NB4 (cell line): ENCODE results near the gene DGKD.

Experiments
- DNase-seq: peaks from one replicate; pipeline ENCODE4 v3.0.0; 2010; ENCODE audit warnings: low read depth
- H3K4me3 ChIP-seq: one replicate; pipeline ENCODE4 v1.5.1; 2011; ENCODE audit warnings: mild to moderate bottlenecking, low read depth, low read length, moderate library complexity
- MYC ChIP-seq: IDR thresholded peaks from 2 replicates; pipeline ENCODE4 v1.6.1; 2011; ENCODE audit warnings: low read depth, low read length
- POLR2A ChIP-seq: IDR thresholded peaks from 2 replicates; pipeline ENCODE4 v1.6.1; 2011; ENCODE audit warnings: mild to moderate bottlenecking; ENCODE audit not compliant: insufficient read length; ENCODE audit errors: extremely low read depth
- TF ChIP-seq, protein P1 (sequence below): IDR thresholded peaks from 2 replicates; pipeline ENCODE4 v1.6.1; 2011; ENCODE audit warnings: low read depth, low read length
- TF ChIP-seq, protein P2 (sequence below): IDR thresholded peaks from one replicate; pipeline ENCODE4 v1.5.1; 2012; ENCODE audit warnings: low read depth, low read length

DGKD gene

DNA sequence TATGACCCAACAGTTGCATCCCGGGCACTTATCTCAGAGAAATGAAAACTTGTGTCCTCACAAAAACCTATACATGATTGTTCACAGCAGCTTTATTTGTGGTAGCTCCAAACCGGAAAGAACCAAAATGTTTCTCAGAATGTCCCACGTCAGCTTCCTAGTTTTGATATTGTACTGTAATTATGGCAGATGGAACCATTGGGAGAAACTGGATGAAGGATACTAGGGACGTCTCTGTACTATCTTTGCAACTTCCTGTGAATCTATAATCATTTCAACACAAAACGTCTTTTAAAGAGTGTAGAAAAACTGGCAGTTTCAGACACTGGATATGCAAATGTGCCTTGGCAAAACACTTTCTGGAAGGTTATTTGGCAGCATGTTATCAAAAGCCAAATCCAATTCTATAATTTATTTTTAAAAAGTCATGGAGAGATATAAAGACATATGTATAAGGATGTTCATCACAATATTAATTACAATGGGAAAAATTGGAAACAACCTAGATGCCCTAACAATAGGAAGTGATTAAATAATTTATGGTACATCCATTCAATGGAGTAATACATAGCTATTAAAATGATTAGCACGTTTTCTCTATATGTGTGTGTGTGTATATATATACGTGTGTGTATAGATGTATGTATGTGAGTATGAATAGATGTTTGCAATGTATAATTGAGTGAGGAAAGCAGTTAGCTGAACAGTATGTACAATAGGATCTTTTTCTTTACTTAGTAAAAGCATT, 36.9 kb upstream of the DGKD start:
- no peak overlapping the region for H3K4me3 ChIP-seq
- TF ChIP-seq MYC, result no peak
- TF ChIP-seq, protein P1, sequence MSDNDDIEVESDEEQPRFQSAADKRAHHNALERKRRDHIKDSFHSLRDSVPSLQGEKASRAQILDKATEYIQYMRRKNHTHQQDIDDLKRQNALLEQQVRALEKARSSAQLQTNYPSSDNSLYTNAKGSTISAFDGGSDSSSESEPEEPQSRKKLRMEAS, result no peak
- TF ChIP-seq POLR2A, result no peak
- TF ChIP-seq, protein P2, sequence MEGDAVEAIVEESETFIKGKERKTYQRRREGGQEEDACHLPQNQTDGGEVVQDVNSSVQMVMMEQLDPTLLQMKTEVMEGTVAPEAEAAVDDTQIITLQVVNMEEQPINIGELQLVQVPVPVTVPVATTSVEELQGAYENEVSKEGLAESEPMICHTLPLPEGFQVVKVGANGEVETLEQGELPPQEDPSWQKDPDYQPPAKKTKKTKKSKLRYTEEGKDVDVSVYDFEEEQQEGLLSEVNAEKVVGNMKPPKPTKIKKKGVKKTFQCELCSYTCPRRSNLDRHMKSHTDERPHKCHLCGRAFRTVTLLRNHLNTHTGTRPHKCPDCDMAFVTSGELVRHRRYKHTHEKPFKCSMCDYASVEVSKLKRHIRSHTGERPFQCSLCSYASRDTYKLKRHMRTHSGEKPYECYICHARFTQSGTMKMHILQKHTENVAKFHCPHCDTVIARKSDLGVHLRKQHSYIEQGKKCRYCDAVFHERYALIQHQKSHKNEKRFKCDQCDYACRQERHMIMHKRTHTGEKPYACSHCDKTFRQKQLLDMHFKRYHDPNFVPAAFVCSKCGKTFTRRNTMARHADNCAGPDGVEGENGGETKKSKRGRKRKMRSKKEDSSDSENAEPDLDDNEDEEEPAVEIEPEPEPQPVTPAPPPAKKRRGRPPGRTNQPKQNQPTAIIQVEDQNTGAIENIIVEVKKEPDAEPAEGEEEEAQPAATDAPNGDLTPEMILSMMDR, result no peak
- no peak for DNase-seq

DNA sequence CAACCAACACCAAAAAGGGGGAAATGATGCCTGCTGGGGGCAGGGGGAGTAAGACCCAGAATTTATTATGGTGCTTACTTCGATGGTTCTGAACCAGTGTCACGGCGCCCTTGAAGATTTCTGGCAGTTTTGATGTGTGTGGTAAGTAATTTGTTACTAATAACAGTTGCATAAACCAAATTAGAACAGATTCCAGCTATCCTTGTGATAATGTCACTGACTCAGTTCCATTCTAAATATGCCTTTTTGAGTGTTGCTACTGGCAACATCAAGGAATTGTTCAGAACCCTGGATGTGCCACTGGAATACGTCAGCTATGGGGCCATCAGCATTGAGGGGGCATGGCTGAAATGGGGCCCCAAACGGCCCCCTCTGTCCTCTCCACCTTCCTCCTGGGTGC, 35.0 kb upstream of the DGKD start:
- TF ChIP-seq, protein P1, result no peak
- TF ChIP-seq MYC (no peak), POLR2A (no peak)
- TF ChIP-seq, protein P2, result no peak
- H3K4me3 ChIP-seq, result no peak overlapping the region
- DNase-seq, result no peak

- H3K4me3 ChIP-seq, result no peak overlapping the region
- TF ChIP-seq POLR2A (no peak), MYC (no peak)
- TF ChIP-seq, protein P2, result no peak
- TF ChIP-seq, protein P1, result no peak
- DNase-seq, result no peak
Measured at GRCh38 chr2:233320470-233320869, 33.8 kb upstream of the DGKD start.

GRCh38 chr2:233321166-233321565, 33.1 kb upstream of the DGKD start:
- TF ChIP-seq POLR2A, result no peak
- TF ChIP-seq, protein P1, result no peak
- TF ChIP-seq MYC, result no peak
- TF ChIP-seq, protein P2, result no peak
- no peak for DNase-seq
- H3K4me3 ChIP-seq, result no peak overlapping the region

GRCh38 chr2:233323851-233324250, 30.4 kb upstream of the DGKD start:
- TF ChIP-seq MYC (no peak), POLR2A (no peak)
- TF ChIP-seq, protein P2, result no peak
- TF ChIP-seq, protein P1, result no peak
- H3K4me3 ChIP-seq, result no peak overlapping the region
- no peak for DNase-seq
